ENCODE results near the gene VEZT.
"Not testable (repeated sequence)": the region's sequence is repeated elsewhere in the genome, so short reads cannot be mapped to it uniquely, and the experiment has no call there.

Gene VEZT

DNA sequence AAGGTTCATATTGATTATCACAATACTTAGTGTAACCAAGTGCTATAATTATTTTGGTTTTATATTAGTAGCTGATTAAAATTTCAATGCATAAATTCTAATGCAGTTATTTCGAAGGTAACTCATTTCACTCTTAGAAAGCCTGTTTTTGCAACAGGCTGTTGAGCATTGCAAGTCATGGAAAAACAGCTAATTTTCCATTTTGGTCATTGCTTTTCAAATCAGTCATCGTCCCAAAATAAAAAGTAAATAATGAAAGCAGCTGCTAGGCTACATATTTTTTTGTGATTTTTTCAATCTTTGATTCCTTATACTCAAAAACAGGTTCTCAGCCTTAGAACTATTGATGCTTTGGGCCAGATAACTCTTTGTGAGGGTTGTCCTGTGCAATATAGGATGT, 22.9 kb downstream of the VEZT start:
- Histone ChIP-seq H3K36me3 (ENCODE audit: control insufficient read depth, insufficient read depth, low read length) (peaks cover 1% of the 10 kb centered on the region), H3K4me3 (replicated peaks; ENCODE audit: low read depth, low read length) (no peak overlapping the region), H3K27me3 (replicated peaks; ENCODE audit: control insufficient read depth, insufficient read depth, low read length) (no peaks in the 10 kb centered on the region)
- DNase-seq (ENCODE audit: extremely low read depth, insufficient read length), result peak; percentile 18
- no peak for TF ChIP-seq CTCF (IDR thresholded peaks at IDR 0.05; ENCODE audit: insufficient read depth, low read length, poor library complexity, severe bottlenecking)

DNA sequence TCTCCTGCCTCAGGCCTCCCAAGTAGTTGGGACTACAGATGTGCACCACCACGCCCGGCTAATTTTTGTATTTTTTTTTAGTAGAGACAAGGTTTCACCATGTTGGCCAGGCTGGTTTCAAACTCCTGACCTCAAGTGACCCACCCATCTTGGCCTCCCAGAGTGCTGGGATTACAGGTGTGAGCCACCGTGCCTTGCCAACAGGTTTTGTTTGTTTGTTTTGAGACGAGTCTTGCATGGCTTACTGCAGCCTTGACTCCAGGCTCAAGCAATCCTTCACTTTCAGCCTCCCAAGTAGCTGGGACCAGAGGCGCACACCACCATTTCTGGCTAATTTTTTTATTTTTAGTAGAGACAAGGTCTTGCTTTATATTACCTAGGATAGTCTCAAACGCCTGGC, 23.5 kb downstream of the VEZT start:
- H3K36me3 ChIP-seq (ENCODE audit: control insufficient read depth, insufficient read depth, low read length); DNase-seq (ENCODE audit: extremely low read depth, insufficient read length); H3K27me3 ChIP-seq (replicated peaks; ENCODE audit: control insufficient read depth, insufficient read depth, low read length); H3K4me3 ChIP-seq (replicated peaks; ENCODE audit: low read depth, low read length): not testable (repeated sequence)

DNA sequence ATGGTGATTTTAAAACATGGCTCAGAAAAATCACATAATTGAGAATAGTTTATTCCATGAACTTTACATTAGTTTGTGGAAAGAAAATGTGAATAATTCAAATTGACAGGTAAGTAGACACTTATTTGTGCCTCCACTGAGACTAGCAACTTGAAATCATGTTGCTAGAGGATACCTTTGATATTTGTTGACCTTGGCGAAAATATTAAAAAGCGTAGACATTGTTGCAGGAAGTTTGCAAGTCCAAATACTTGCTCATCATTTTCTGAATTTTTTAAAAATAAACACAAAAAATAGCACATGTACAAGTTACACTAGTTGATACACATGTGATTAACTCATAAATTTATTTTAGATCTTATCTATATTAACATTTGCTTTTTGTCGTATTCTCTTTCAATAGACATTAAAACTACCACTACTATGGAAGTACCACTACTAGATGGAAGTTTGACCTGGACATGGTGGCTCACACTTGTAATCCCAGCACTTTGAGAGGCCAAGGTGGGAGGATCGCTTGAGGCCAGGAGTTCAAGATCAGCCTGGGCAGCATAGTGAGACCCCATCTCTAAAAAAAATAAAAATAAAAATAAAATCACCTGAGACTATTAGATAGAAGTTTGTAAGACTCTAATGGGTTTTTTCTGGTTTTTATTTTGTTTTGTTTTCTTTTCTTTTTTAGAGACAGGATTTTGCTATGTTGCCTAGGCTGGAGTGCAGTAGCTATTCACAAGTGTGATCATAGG, 24.3 kb downstream of the VEZT start:
- DNase-seq (ENCODE audit: extremely low read depth, insufficient read length), result no peak
- TF ChIP-seq CTCF (IDR thresholded peaks at IDR 0.05; ENCODE audit: insufficient read depth, low read length, poor library complexity, severe bottlenecking), result no peak
- Histone ChIP-seq H3K36me3 (ENCODE audit: control insufficient read depth, insufficient read depth, low read length) (peaks cover 1% of the 10 kb centered on the region), H3K4me3 (replicated peaks; ENCODE audit: low read depth, low read length) (no peak overlapping the region), H3K27me3 (replicated peaks; ENCODE audit: control insufficient read depth, insufficient read depth, low read length) (no peaks in the 10 kb centered on the region)

DNA sequence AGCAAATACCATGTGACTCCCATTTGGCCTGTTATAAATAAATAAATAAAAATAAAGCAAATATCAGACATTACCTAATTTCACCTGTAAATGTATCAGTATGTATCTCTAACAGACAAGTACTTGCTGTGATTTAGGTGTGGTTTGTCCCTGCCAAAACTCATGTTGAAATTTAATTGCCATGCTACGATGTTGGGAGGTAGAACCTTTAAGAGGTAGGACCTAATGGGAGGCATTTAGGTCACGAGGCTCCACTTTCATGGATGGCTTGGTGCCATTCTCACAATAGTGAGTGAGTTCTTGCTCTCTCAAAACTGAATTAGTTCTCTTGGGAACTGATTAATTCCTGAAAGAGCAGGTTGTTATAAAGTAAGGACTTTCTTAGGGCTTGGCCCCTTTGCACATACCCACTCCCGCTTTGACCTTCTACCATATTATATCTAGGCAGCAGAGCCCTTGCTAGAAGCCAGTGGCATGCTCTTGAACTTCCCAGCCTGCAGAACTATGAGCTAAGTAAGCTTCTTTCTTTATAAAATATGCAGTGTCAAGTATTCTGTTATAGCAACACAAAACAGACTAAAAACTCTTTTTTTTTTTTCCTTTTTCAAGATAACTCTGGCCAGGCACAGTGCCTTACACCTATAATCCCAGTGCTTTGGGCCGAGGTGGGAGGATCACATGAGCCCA, 26.0 kb downstream of the VEZT start:
- TF ChIP-seq CTCF (IDR thresholded peaks at IDR 0.05; ENCODE audit: insufficient read depth, low read length, poor library complexity, severe bottlenecking), result no peak
- Histone ChIP-seq H3K4me3 (replicated peaks; ENCODE audit: low read depth, low read length) (no peak overlapping the region), H3K27me3 (replicated peaks; ENCODE audit: control insufficient read depth, insufficient read depth, low read length) (no peaks in the 10 kb centered on the region), H3K36me3 (ENCODE audit: control insufficient read depth, insufficient read depth, low read length) (peaks cover 1% of the 10 kb centered on the region)
- DNase-seq (ENCODE audit: extremely low read depth, insufficient read length), result no peak

DNA sequence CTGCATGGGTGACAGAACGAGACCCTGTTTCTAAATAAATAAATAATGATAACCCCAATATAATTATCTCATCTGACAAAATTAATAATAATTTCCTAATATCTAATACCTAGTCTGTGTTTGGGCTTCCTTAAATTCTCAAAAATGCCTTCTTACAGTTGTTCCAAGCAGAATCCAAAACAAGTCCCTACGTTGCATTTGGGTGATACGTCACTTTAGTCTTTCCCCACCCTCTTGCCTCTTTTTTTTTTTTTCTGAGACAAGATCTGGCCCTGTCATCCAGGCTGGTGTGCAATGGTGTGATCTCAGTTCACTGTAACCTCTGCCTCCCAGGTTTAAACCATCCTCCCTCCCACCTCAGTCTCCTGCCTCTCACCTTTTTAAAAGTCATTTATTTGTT, 26.7 kb downstream of the VEZT start:
- Histone ChIP-seq H3K27me3 (replicated peaks; ENCODE audit: control insufficient read depth, insufficient read depth, low read length) (no peaks in the 10 kb centered on the region), H3K4me3 (replicated peaks; ENCODE audit: low read depth, low read length) (no peak overlapping the region), H3K36me3 (ENCODE audit: control insufficient read depth, insufficient read depth, low read length) (peaks cover 1% of the 10 kb centered on the region)
- TF ChIP-seq CTCF (IDR thresholded peaks at IDR 0.05; ENCODE audit: insufficient read depth, low read length, poor library complexity, severe bottlenecking), result no peak
- no peak for DNase-seq (ENCODE audit: extremely low read depth, insufficient read length)

GRCh38 chr12:95248095-95248494, 30.5 kb downstream of the VEZT start:
- H3K4me3 ChIP-seq (replicated peaks; ENCODE audit: low read depth, low read length), result no peak overlapping the region
- DNase-seq (ENCODE audit: extremely low read depth, insufficient read length), result no peak
- no peaks in the 10 kb centered on the region for H3K27me3 ChIP-seq (replicated peaks; ENCODE audit: control insufficient read depth, insufficient read depth, low read length)
- TF ChIP-seq CTCF (IDR thresholded peaks at IDR 0.05; ENCODE audit: insufficient read depth, low read length, poor library complexity, severe bottlenecking), result no peak
- H3K36me3 ChIP-seq (ENCODE audit: control insufficient read depth, insufficient read depth, low read length), result peaks cover under 1% of the 10 kb centered on the region

All from GM06990 (cell line).